ENCODE results near the gene IFNAR1. TPM values are rescaled to one million over a fixed set of nuclear protein-coding genes. Genes with fewer than 3 reads are reported as not detected.
"Not testable (repeated sequence)": the region's sequence is repeated elsewhere in the genome, so short reads cannot be mapped to it uniquely, and the experiment has no call there.

Gene IFNAR1
- total and polyA plus RNA-seq, 4 donors: 32.5 to 63.7 (median 43.7) TPM

- no peak overlapping the region for H3K27ac ChIP-seq (ENCODE audit: low read depth, low read length)
- no peaks in the 10 kb centered on the region for H3K9me3 ChIP-seq (ENCODE audit: control insufficient read depth, insufficient read depth, low read length)
- H3K36me3 ChIP-seq (ENCODE audit: control insufficient read depth, insufficient read depth, low read length): no peaks in the 10 kb centered on the region
- DNase-seq (ENCODE audit: low read depth in 4 of 6, low spot score in 6 of 6): no peak
- H3K4me3 ChIP-seq (ENCODE audit: low read depth, low read length): no peak overlapping the region
- WGBS (ENCODE audit: insufficient coverage): 97% methylated on average over 9 of the region's 9 CpGs
- peaks cover 17% of the 10 kb centered on the region for H3K4me1 ChIP-seq (ENCODE audit: control insufficient read depth, insufficient read depth, low read length)
- H3K27me3 ChIP-seq (ENCODE audit: control insufficient read depth, insufficient read depth, low read length): no peaks in the 10 kb centered on the region
Observed at GRCh38 chr21:33378081-33378480, 53.3 kb downstream of the IFNAR1 start.

GRCh38 chr21:33379934-33380333 is 55.2 kb downstream of the IFNAR1 start:
- not testable (repeated sequence) for H3K27me3 ChIP-seq (ENCODE audit: control insufficient read depth, insufficient read depth, low read length); H3K9me3 ChIP-seq (ENCODE audit: control insufficient read depth, insufficient read depth, low read length); H3K4me3 ChIP-seq (ENCODE audit: low read depth, low read length); H3K36me3 ChIP-seq (ENCODE audit: control insufficient read depth, insufficient read depth, low read length); DNase-seq (ENCODE audit: low read depth in 4 of 6, low spot score in 6 of 6)
- WGBS (ENCODE audit: insufficient coverage): 80% methylated on average over 1 of the region's 1 CpG
- peaks cover 21% of the 10 kb centered on the region for H3K4me1 ChIP-seq (ENCODE audit: control insufficient read depth, insufficient read depth, low read length)
- peak overlapping the region; percentile 57 for H3K27ac ChIP-seq (ENCODE audit: low read depth, low read length)

GRCh38 chr21:33380483-33380998 is 55.8 kb downstream of the IFNAR1 start:
- 65% methylated on average over 10 of the region's 11 CpGs for WGBS (ENCODE audit: insufficient coverage)
- H3K9me3 ChIP-seq (ENCODE audit: control insufficient read depth, insufficient read depth, low read length): no peaks in the 10 kb centered on the region
- peaks cover 21% of the 10 kb centered on the region for H3K4me1 ChIP-seq (ENCODE audit: control insufficient read depth, insufficient read depth, low read length)
- no peak overlapping the region for H3K4me3 ChIP-seq (ENCODE audit: low read depth, low read length)
- H3K36me3 ChIP-seq (ENCODE audit: control insufficient read depth, insufficient read depth, low read length): no peaks in the 10 kb centered on the region
- no peaks in the 10 kb centered on the region for H3K27me3 ChIP-seq (ENCODE audit: control insufficient read depth, insufficient read depth, low read length)
- H3K27ac ChIP-seq (ENCODE audit: low read depth, low read length): peak overlapping the region; percentile 57
- DNase-seq (ENCODE audit: low read depth in 4 of 6, low spot score in 6 of 6): peak in 1 of 6 donors; percentile 55

GRCh38 chr21:33381381-33381780 is 56.6 kb downstream of the IFNAR1 start:
- WGBS (ENCODE audit: insufficient coverage): 93% methylated on average over 5 of the region's 6 CpGs

GRCh38 chr21:33383056-33383888 is 58.5 kb downstream of the IFNAR1 start:
- H3K9me3 ChIP-seq (ENCODE audit: control insufficient read depth, insufficient read depth, low read length): no peaks in the 10 kb centered on the region
- H3K4me3 ChIP-seq (ENCODE audit: low read depth, low read length): peak overlapping the region; percentile 1
- WGBS (ENCODE audit: insufficient coverage): 72% methylated on average over 16 of the region's 20 CpGs
- H3K27ac ChIP-seq (ENCODE audit: low read depth, low read length): no peak overlapping the region
- no peak for DNase-seq (ENCODE audit: low read depth in 4 of 6, low spot score in 6 of 6)
- H3K36me3 ChIP-seq (ENCODE audit: control insufficient read depth, insufficient read depth, low read length): no peaks in the 10 kb centered on the region
- no peaks in the 10 kb centered on the region for H3K27me3 ChIP-seq (ENCODE audit: control insufficient read depth, insufficient read depth, low read length)
- peaks cover 12% of the 10 kb centered on the region for H3K4me1 ChIP-seq (ENCODE audit: control insufficient read depth, insufficient read depth, low read length)

More at GRCh38 chr21:33381381-33381780, 56.6 kb downstream of the IFNAR1 start:
- not testable (repeated sequence) for H3K4me3 ChIP-seq (ENCODE audit: low read depth, low read length); H3K9me3 ChIP-seq (ENCODE audit: control insufficient read depth, insufficient read depth, low read length); H3K27me3 ChIP-seq (ENCODE audit: control insufficient read depth, insufficient read depth, low read length); H3K27ac ChIP-seq (ENCODE audit: low read depth, low read length); H3K36me3 ChIP-seq (ENCODE audit: control insufficient read depth, insufficient read depth, low read length); DNase-seq (ENCODE audit: low read depth in 4 of 6, low spot score in 6 of 6)
- H3K4me1 ChIP-seq (ENCODE audit: control insufficient read depth, insufficient read depth, low read length): peaks cover 21% of the 10 kb centered on the region

GRCh38 chr21:33384841-33385331 is 60.1 kb downstream of the IFNAR1 start:
- no peak for DNase-seq (ENCODE audit: low read depth in 4 of 6, low spot score in 6 of 6)
- Histone ChIP-seq H3K4me1 (ENCODE audit: control insufficient read depth, insufficient read depth, low read length) (peaks cover 12% of the 10 kb centered on the region), H3K36me3 (ENCODE audit: control insufficient read depth, insufficient read depth, low read length) (no peaks in the 10 kb centered on the region), H3K27ac (ENCODE audit: low read depth, low read length) (no peak overlapping the region), H3K9me3 (ENCODE audit: control insufficient read depth, insufficient read depth, low read length) (no peaks in the 10 kb centered on the region), H3K27me3 (ENCODE audit: control insufficient read depth, insufficient read depth, low read length) (no peaks in the 10 kb centered on the region), H3K4me3 (ENCODE audit: low read depth, low read length) (no peak overlapping the region)
- WGBS (ENCODE audit: insufficient coverage): 86% methylated on average over 5 of the region's 17 CpGs

GRCh38 chr21:33386222-33386784 is 61.5 kb downstream of the IFNAR1 start:
- H3K27ac ChIP-seq (ENCODE audit: low read depth, low read length): no peak overlapping the region
- no peak overlapping the region for H3K4me3 ChIP-seq (ENCODE audit: low read depth, low read length)
- no peak for DNase-seq (ENCODE audit: low read depth in 4 of 6, low spot score in 6 of 6)
- H3K36me3 ChIP-seq (ENCODE audit: control insufficient read depth, insufficient read depth, low read length): no peaks in the 10 kb centered on the region
- 86% methylated on average over 2 of the region's 6 CpGs for WGBS (ENCODE audit: insufficient coverage)
- H3K4me1 ChIP-seq (ENCODE audit: control insufficient read depth, insufficient read depth, low read length): peaks cover 7% of the 10 kb centered on the region
- no peaks in the 10 kb centered on the region for H3K27me3 ChIP-seq (ENCODE audit: control insufficient read depth, insufficient read depth, low read length)
- no peaks in the 10 kb centered on the region for H3K9me3 ChIP-seq (ENCODE audit: control insufficient read depth, insufficient read depth, low read length)

GRCh38 chr21:33387294-33387693 is 62.5 kb downstream of the IFNAR1 start:
- peaks cover 7% of the 10 kb centered on the region for H3K4me1 ChIP-seq (ENCODE audit: control insufficient read depth, insufficient read depth, low read length)
- DNase-seq (ENCODE audit: low read depth in 4 of 6, low spot score in 6 of 6): no peak
- 91% methylated on average over 6 of the region's 6 CpGs for WGBS (ENCODE audit: insufficient coverage)
- H3K27me3 ChIP-seq (ENCODE audit: control insufficient read depth, insufficient read depth, low read length): no peaks in the 10 kb centered on the region
- H3K9me3 ChIP-seq (ENCODE audit: control insufficient read depth, insufficient read depth, low read length): no peaks in the 10 kb centered on the region
- H3K4me3 ChIP-seq (ENCODE audit: low read depth, low read length): no peak overlapping the region
- H3K36me3 ChIP-seq (ENCODE audit: control insufficient read depth, insufficient read depth, low read length): no peaks in the 10 kb centered on the region
- no peak overlapping the region for H3K27ac ChIP-seq (ENCODE audit: low read depth, low read length)

- no peak for DNase-seq (ENCODE audit: low read depth in 4 of 6, low spot score in 6 of 6)
- no peaks in the 10 kb centered on the region for H3K36me3 ChIP-seq (ENCODE audit: control insufficient read depth, insufficient read depth, low read length)
- H3K27me3 ChIP-seq (ENCODE audit: control insufficient read depth, insufficient read depth, low read length): no peaks in the 10 kb centered on the region
- H3K27ac ChIP-seq (ENCODE audit: low read depth, low read length): no peak overlapping the region
- H3K4me1 ChIP-seq (ENCODE audit: control insufficient read depth, insufficient read depth, low read length): peaks cover 2% of the 10 kb centered on the region
- 80% methylated on average over 1 of the region's 4 CpGs for WGBS (ENCODE audit: insufficient coverage)
- no peaks in the 10 kb centered on the region for H3K9me3 ChIP-seq (ENCODE audit: control insufficient read depth, insufficient read depth, low read length)
- no peak overlapping the region for H3K4me3 ChIP-seq (ENCODE audit: low read depth, low read length)
Observed at GRCh38 chr21:33388188-33388587, 63.4 kb downstream of the IFNAR1 start.

Measured in spinal cord (tissue), 10 donors.